ENCODE data around the gene RPL34. TPM values are rescaled to one million over a fixed set of nuclear protein-coding genes. Genes with fewer than 3 reads are reported as not detected.

RPL34 gene
- total RNA-seq: 1,000 to 10,000 TPM in 2 of 3 donors, 100 to 1,000 TPM in 1; 907 to 1,723 (median 1,620) TPM

DNA sequence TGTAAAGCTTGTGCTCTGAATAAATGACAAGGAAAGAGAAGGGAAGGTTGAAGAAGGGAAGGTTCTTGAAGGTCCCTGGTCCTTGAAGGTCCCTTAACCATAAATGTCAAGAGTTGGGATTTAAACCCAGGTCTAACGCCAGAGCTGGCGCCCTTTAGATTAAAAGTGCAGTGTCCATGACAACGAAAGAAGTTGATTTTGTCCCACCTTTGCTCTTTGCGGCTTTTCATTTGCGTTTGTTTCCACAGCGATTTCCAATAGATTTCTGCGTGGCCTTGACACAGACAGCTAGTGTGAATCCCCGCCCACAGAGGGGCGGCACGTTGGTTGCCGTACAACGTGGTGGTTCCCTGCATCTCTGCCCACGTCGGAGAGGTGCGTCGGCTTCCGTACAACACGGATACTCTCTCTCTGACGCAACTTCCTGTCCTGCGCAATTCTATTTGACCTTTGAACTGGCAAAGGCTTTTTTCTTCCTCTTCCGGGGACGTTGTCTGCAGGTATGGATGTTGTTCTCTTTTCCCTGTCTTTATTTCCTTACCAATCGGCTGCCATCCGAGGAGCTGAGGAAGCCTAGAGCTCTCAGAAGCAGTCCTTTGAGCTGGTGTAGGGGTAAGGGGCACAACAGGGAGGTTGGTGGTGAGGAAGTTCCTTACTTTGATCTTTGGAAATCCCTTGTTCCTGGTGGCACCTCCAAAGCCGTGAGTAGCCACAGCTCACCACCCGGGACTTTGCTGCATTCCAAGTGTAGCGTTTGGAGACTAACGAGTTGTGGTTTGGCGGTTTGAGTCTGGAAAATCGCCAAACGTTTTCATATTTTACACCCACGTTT lies at the start of gene RPL34:
TSS of gene RPL34 (plus strand) at position 476 of the 832 bp plus-strand sequence. CDS start 1,384 bp downstream, outside the sequence.
- intact Hi-C loops (cut with DNase I; ENCODE audit: low total_unique reads): no loop called here
- Histone ChIP-seq H3K9me3 (no peaks in the 10 kb centered on the region), H3K4me1 (peaks cover 0 to 14% of the 10 kb centered on the region in 2 donors), H3K36me3 (no peaks in the 10 kb centered on the region), H3K27me3 (no peaks in the 10 kb centered on the region), H3K27ac (peak within 1 kb of the TSS; percentile 90 to 94), H3K4me3 (peak within 1 kb of the TSS; percentile 76 to 81 (median 78))
- peak; percentile 92 to 97 for DNase-seq (ENCODE audit: low spot score in 2 of 2)
- TF ChIP-seq POLR2AphosphoS5 (IDR thresholded peaks at IDR 0.05) (peak; percentile 97 to 100 (median 100)), POLR2A (IDR thresholded peaks at IDR 0.05) (peak; percentile 96)
- TF ChIP-seq, protein P1, sequence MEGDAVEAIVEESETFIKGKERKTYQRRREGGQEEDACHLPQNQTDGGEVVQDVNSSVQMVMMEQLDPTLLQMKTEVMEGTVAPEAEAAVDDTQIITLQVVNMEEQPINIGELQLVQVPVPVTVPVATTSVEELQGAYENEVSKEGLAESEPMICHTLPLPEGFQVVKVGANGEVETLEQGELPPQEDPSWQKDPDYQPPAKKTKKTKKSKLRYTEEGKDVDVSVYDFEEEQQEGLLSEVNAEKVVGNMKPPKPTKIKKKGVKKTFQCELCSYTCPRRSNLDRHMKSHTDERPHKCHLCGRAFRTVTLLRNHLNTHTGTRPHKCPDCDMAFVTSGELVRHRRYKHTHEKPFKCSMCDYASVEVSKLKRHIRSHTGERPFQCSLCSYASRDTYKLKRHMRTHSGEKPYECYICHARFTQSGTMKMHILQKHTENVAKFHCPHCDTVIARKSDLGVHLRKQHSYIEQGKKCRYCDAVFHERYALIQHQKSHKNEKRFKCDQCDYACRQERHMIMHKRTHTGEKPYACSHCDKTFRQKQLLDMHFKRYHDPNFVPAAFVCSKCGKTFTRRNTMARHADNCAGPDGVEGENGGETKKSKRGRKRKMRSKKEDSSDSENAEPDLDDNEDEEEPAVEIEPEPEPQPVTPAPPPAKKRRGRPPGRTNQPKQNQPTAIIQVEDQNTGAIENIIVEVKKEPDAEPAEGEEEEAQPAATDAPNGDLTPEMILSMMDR (IDR thresholded peaks at IDR 0.05): peak in 2 of 3 donors; percentile 13 to 38

DNA sequence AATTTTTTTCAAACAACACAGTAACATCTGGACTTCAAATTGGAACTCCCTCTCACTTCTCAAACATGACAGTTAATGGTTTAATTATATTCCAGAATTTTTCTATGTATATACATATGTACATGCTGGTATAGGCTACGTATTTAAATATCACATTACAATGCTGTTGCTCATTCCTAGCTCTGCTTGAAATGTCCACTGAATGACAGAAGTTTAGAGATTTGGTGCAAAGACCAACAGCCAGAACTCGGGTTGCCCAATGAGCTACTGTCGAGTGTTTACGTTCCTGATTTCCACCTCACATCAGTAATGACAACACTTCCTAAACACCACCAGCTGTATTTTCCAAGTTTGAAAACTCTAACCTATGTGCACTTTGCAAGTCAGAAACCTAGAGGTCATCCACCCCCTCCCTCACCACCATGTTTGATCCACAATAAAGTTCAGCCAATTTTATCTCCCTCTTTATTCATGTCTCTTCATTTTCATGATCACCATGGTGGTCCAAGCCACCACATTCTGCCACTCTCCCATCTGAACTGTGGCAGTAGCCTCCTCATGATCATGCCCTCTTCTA lies 49.3 kb upstream of the RPL34 start:
- Histone ChIP-seq H3K27me3 (no peaks in the 10 kb centered on the region), H3K27ac (no peak overlapping the region), H3K36me3 (no peaks in the 10 kb centered on the region), H3K4me1 (no peaks in the 10 kb centered on the region), H3K9me3 (no peaks in the 10 kb centered on the region), H3K4me3 (no peak overlapping the region)
- intact Hi-C loops (cut with DNase I; ENCODE audit: low total_unique reads): no loop called here
- TF ChIP-seq POLR2AphosphoS5 (IDR thresholded peaks at IDR 0.05): no peak
- DNase-seq (ENCODE audit: low spot score in 2 of 2): no peak

DNA sequence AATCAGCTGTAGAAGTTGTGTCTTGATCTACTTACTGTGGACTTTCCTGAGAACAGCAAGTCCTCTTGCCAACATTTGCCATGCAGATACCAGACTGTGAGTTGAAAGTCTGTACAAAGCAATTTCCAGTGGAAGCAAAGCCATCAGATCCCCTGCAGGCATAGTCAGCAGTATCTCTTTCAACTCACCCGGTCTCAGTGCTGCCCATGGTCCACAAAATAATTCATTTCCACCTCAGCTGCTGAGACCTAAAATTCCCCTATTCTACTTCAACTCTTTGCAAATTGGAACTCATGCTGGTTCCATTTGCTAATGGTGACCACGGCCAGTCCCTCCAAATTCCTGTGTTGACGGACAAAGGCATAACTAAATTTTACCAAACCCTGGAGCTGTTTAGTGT lies 46.0 kb upstream of the RPL34 start:
- no peak for DNase-seq (ENCODE audit: low spot score in 2 of 2)
- H3K4me1 ChIP-seq: no peaks in the 10 kb centered on the region
- intact Hi-C loops (cut with DNase I; ENCODE audit: low total_unique reads): no loop called here

DNA sequence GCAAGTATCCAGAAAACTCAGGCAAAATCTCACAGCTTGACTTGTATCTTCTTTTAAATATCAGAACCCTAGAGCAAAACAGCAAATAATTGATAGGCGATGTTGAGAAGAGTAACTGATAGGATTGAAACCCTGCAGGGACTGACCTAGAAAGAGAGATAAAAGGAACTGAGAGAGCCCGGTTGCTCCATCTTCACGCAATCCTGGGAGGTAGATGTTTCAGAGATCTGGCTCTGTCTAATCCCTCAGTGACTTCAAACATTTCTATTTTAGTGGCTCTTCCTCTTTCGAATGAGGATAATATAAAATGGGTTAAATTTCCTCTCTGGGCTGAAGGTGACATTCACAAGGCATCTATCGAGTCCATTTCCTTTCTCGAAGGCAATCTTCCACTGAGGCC lies 39.3 kb upstream of the RPL34 start:
- H3K27ac ChIP-seq: no peak overlapping the region
- H3K27me3 ChIP-seq: no peaks in the 10 kb centered on the region
- H3K9me3 ChIP-seq: no peaks in the 10 kb centered on the region
- no peaks in the 10 kb centered on the region for H3K36me3 ChIP-seq
- H3K4me1 ChIP-seq: no peaks in the 10 kb centered on the region
- no peak for DNase-seq (ENCODE audit: low spot score in 2 of 2)
- H3K4me3 ChIP-seq: no peak overlapping the region
- TF ChIP-seq POLR2A (IDR thresholded peaks at IDR 0.05) (no peak), POLR2AphosphoS5 (IDR thresholded peaks at IDR 0.05) (no peak)
- TF ChIP-seq, protein P1 (IDR thresholded peaks at IDR 0.05): no peak
- intact Hi-C loops (cut with DNase I; ENCODE audit: low total_unique reads): no loop called here

More for the DNA sequence above, 46.0 kb upstream of the RPL34 start:
- Histone ChIP-seq H3K9me3 (no peaks in the 10 kb centered on the region), H3K4me3 (no peak overlapping the region), H3K36me3 (no peaks in the 10 kb centered on the region), H3K27me3 (no peaks in the 10 kb centered on the region), H3K27ac (no peak overlapping the region)
- no peak for TF ChIP-seq POLR2AphosphoS5 (IDR thresholded peaks at IDR 0.05)
- TF ChIP-seq POLR2A (IDR thresholded peaks at IDR 0.05): no peak
- TF ChIP-seq, protein P1 (IDR thresholded peaks at IDR 0.05): no peak

DNA sequence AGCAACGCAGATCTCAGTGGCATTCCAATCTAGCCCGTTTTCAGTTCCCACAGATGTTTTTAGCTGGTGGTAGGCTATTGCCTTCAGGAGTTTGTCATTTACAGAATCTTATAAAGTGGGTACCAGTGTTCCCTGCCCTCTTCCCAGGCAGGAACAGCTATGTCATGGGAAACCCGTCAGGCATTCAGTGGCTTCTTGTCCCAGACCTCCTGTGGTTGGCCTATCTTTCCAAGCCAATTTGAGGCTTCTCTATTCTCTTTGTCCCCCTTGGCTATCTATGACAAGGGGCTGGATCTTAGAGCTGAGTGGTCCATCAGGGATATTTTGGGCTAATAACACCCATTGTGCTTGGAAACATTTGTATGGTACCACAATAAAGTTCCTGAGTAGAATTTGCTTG lies 33.6 kb upstream of the RPL34 start:
- no peak for DNase-seq (ENCODE audit: low spot score in 2 of 2)
- intact Hi-C loops (cut with DNase I; ENCODE audit: low total_unique reads): no loop called here
- no peak overlapping the region for H3K4me3 ChIP-seq
- no peaks in the 10 kb centered on the region for H3K27me3 ChIP-seq
- H3K9me3 ChIP-seq: no peaks in the 10 kb centered on the region
- H3K27ac ChIP-seq: no peak overlapping the region
- no peaks in the 10 kb centered on the region for H3K36me3 ChIP-seq
- TF ChIP-seq POLR2AphosphoS5 (IDR thresholded peaks at IDR 0.05) (no peak), POLR2A (IDR thresholded peaks at IDR 0.05) (no peak)
- TF ChIP-seq, protein P1 (IDR thresholded peaks at IDR 0.05): no peak
- no peaks in the 10 kb centered on the region for H3K4me1 ChIP-seq
